IPS DF 4.7 (cell line): ENCODE data around the gene TCAF1.

Source experiments
- DNase-seq: peaks from one replicate; pipeline ENCODE4 v3.0.0-alpha.2; 2013; ENCODE audit warnings: low spot score; ENCODE audit errors: extremely low read depth

Gene TCAF1, protein sequence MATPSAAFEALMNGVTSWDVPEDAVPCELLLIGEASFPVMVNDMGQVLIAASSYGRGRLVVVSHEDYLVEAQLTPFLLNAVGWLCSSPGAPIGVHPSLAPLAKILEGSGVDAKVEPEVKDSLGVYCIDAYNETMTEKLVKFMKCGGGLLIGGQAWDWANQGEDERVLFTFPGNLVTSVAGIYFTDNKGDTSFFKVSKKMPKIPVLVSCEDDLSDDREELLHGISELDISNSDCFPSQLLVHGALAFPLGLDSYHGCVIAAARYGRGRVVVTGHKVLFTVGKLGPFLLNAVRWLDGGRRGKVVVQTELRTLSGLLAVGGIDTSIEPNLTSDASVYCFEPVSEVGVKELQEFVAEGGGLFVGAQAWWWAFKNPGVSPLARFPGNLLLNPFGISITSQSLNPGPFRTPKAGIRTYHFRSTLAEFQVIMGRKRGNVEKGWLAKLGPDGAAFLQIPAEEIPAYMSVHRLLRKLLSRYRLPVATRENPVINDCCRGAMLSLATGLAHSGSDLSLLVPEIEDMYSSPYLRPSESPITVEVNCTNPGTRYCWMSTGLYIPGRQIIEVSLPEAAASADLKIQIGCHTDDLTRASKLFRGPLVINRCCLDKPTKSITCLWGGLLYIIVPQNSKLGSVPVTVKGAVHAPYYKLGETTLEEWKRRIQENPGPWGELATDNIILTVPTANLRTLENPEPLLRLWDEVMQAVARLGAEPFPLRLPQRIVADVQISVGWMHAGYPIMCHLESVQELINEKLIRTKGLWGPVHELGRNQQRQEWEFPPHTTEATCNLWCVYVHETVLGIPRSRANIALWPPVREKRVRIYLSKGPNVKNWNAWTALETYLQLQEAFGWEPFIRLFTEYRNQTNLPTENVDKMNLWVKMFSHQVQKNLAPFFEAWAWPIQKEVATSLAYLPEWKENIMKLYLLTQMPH

DNA sequence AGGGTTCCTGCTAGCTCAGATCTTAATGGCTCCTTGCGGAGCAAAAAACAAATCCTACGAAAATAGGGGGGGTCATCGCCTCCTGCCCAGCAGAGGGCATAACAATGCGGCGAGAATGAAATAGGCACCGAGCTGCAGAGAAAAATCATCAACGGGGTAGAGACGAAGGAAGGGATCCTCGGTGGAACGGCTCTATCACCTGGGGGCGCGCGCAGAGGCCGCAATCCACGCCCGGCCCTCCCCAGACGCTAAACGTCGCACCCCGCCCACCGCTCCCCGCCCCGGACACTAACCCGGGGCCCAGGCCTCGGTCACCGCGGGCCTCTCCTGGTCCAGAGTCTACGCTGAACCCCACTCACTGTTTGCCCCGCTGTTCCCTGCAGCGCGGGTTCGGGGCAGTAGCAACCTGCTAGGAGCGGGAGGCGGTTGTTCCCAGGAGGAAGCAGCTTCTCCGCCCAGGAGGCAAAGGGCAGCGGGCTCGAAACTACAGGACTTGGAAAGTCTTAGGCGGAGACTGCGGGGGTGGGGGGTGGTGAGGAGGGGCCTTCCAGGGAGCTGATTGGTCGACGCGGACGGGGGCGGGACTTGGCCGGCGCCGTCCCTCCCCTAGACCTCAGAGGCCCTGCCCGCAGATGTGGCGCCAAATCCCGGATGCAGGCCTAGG lies at the start of gene TCAF1:
TCAF1 (minus strand) TSS at position 509 of the 664 bp plus-strand sequence. CDS start 25,568 bp downstream, outside the sequence.
- DNase-seq: no peak

DNA sequence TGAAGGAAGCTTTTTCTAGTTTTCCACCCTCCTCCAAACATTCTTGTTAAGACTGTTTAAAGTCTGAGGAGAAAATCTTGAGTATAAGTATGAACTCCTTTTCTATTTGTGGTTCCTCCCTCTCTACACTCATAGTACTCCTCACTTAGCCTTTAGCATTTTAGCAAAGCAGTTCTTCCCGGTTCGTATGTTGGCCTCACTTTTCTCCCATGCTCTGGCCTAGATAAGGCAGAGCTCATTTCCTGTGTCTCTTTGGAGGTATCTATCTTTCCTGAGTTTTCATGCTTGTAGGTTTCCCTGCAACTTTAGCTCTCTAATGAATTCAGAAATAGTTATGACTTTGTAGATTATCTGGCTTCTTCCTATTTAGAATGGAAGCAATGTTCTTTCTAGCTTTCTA lies 46.8 kb upstream of the TCAF1 start:
- DNase-seq: no peak

DNA sequence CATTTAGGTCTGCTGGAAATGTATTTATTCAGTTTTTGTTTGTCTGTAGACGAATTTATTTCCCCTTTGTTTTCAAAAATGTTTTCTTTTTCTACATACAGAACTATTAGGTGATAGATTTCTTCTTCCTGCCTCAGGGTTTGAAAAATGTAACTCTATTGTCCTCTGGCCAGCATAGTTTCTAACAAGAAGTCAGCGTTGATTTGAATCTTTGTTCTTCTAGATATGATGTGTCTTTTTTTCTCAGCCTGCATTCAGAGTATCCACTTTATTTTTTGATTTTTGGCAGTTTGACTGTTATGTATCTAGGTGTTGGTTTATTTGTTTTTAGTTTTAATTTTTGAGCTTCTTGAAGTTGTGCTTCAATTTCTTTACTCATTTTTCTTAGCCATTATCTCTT lies 45.1 kb upstream of the TCAF1 start:
- DNase-seq: no peak

DNA sequence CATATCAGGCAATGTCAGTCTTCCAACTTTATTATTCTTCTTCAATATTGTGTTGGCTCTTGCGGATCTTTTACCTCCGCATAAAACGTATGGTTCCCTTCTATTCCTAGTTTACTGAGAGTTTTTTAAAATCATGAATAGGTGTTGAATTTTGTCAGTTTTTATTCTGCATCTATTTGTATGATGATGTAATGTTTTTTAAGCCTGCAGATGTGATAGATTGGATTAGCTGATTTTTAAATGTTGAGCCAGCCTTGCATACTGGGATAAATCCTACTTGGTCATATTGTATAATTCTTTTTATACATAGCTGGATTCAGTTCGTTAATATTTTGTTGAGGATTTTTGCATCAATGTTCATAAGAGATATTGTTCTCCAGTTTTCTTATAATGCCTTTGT lies 43.4 kb upstream of the TCAF1 start:
- no peak for DNase-seq

DNA sequence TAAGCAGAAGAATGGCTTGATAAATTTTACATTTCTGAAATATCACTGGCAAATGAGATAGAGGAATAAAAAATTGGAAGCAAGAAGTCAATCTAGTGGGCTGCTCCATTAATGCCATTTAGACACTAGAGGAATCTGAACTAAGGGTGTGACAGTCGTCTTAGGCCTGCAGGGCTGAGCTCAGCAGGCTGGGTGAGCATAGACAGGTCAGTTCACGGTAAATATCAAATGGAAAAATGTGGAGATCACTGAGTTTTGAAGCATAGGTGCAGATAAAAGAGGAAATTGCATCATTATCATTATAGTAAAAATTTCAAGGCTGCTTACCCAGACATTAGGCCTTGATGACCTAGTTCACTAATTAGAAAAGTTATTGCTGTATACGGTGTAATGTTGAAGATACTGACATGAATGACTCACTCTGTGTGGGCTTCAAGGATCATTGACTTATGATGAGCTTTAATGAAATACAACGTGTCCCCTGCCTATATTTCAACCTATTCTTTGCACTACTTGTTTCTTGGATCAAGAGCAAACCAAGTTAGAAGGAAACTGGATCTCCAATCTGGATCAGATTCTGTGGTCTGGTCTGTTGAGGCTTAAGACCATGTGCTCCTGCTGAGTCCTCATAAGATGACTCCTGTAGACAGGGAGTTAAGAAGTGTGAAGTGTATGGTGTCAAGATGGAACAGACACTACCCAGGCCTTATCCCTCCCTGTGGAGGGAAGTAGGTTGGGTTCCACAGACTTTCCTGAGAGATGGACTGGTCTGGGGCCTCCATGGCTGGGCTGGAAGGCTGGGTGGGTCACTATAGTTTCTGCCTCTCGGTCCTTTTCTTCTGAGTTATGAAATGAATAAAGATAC lies 36.6 kb upstream of the TCAF1 start:
- DNase-seq: no peak

DNA sequence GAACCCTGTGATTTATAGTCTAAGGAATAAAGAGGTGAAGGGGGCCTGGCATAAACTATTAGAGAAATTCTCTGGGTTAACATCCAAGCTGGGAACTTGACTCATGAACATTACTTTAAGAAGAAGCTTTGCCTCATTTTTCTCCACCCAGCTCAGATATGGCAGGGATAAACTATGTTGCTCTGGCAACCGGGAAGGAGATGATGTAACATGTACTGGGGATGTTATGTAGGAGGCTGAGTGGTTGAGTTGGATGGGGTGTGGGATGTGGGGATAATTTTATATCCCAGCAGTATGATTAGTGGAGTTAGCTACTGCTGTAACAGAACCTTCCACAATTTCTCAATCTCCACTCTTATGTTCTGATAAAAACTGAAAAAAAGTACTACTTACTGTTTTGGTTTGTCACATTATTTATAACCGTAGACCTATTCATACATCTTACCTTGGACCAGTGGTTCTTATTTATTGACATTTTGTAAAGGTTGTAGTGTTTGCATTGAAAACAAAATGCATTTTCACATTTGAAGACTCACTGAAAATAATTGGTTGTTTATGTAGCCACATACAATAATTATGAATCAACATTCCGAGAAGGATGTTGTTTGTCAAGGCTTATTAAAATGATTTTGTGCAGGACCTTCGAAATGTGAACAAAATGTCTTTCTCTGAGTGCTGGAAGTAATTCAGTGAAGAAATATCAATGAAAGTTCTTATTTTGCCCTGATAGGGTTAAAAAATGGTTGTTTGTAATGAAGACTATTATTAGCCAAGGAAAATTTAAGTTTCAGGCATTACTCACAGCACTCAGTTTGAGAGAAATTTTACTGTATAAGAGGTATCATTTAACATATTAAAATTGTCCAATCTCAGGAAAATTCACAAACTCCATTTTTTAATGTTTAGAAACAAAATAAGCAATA lies 34.4 kb upstream of the TCAF1 start:
- DNase-seq: no peak

DNA sequence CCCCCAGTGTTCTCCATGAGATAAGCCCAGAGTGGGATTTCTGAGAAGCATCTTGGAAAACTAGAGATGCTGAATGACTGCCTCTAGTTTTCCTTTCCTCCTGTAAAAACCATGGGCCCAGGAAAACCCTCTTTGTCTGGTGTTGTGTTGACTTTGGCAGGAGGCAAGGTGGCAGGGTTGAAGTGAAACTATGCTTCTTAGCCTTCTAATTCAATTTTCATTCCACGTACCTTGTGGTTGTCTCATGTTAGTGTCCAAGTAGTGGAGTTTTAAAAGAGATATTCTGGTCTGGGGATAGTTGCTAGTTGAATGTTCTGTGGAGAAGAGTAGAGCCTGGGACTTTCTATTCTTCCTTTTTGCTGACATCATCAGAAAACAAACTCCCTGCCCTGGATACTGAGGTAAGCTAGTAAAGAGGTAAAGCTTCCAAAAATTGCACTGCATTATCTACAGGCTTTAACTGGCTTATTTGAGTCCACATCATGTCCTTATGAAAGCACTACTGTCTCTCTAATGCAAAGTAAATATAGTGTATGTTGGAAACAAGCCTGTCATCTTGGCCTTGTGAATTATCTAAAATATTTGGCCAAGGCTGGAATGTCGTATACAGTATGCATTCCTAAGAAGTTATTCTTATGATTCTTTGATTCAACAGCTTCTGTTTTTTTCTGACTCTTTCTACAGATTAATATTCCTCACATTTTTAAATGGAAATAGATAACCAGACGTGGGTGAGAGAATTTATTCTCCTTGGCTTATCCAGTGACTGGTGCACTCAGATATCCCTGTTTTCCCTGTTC lies 32.8 kb upstream of the TCAF1 start, which contains the start of gene OR2F2:
OR2F2 (plus strand) TSS at position 708 of the 800 bp plus-strand sequence; CDS start at position 708, 0 bp downstream.
- DNase-seq: no peak

DNA sequence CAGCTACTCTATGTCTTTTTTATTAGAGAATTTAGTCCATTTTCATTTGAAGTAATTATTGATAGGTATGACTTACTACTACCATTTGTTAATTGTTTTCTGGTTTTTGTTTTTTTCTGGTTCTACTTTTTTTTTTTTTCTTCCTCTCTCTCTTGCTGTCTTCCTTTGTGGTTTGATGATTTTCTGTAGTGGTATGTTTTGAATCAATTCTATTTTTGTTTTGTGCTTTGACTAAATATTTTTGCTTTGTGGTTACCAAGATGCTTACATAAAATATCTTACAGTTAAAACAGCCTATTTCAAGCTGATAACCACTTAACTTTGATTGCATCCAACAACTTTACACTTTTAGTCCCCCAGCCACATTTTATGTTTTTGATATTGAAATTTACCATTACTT lies 29.8 kb upstream of the TCAF1 start:
- DNase-seq: no peak

DNA sequence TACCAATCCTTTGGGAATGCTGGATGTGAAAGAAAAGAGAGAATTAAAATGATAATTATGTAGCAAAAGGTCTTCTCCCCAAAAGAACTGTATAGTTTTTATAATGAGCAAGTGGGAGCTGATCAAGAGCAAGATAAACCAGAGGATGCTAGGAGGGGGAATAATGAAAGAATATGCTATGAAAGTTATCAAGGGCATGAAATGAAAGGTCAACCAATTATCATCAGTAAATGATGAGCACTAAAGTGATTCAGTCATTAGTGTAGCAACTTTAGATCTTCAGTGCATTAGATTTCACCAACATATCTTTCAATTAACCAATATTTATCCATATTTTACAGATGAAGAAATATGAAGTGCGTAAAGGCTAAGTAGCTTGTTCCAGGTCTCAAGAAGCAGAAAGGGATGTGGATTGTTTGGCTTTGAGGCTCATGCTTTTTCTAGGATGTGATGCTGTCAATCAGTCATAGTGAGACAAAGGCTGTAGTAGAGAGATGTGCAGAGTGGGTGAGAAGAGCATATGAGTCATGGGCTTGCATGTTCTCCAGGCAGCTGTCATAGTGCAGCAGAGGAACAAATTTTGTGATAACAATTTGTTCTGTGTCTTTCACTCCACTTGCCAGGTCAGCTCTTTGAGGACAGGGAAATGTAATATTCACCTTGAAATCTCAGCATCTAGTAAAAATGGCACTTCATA lies 27.4 kb upstream of the TCAF1 start:
- DNase-seq: no peak

DNA sequence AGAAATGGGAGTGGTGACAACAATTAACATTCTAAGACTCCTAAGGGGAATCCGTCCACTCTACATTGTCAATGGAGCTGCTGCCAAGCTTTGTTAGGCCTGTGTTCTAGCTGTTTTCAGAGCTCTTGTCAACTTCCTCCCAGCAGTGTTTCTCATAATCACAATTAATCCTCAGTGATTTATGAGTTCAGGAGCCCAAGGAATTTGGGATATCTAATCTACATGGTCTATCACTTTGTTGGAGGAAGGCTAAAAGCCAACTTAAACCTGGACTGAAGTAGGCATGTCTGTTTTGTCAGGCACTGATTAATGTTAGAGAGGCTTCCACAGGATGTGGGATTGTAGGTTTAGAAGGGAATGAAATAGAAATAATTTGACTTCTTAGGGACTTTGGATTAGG lies 22.9 kb upstream of the TCAF1 start:
- DNase-seq: no peak

DNA sequence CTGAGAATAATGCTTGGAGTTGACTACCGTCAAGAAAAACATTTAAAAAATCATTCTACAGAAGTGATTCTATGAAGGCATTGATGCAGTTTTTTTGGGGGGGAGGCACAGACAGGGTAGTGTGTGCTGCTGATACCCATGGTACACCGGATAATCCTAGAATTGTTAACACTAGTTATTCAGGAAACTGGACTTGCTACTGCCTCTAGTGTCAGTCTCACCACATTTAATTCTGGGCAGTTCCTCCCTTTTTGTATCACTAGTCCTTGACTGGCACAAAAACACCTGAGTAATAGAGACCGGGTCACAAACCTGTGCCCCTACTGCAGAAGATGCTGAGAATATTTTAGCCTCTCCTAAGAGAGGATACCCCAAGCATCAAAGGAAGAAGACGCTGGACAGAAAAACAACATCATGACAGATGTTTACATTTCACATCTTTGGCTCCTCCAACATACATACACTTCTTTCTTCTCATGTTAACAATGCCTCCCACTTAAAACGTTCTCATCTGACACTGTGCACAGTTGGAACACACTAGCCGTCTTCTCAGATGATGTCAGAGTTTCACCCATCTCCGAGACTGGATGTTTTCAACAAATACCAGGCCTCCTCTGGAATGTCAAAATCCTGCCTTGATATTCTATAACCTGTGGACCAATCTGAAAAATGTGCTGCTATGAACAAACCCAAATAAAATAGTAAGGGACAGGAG lies 13.1 kb upstream of the TCAF1 start:
- no peak for DNase-seq

DNA sequence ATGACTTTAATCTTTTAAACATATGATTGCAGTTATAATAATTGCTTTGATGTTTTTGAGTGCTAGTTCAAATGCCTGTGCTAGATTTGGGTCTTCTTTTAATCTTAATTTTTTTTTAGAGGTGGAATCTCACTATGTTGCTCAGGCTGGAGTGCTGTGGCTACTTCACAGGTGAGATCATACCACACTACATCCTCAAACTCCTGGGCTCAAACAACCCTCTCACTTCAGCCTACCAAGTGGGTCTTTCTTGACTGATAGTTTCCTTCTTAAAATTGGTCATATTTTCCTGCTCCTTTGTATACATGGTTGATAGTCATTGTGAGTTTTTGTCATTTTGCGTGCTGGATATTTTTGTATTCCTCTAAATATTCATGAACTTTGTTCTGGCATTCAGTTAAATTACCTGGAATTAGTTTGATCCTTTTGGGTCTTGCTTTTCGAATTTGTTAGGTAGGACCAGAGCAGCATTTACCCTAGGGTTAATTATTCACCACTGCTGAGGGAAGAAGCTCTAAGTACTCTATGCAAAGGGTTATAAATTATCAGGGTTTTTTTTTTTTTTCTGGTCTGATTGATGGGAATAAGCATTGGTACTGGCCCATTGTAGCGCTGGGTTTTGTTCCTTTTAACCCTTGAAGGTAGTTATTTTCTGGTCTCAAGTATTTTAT lies 12.1 kb upstream of the TCAF1 start:
- no peak for DNase-seq

DNA sequence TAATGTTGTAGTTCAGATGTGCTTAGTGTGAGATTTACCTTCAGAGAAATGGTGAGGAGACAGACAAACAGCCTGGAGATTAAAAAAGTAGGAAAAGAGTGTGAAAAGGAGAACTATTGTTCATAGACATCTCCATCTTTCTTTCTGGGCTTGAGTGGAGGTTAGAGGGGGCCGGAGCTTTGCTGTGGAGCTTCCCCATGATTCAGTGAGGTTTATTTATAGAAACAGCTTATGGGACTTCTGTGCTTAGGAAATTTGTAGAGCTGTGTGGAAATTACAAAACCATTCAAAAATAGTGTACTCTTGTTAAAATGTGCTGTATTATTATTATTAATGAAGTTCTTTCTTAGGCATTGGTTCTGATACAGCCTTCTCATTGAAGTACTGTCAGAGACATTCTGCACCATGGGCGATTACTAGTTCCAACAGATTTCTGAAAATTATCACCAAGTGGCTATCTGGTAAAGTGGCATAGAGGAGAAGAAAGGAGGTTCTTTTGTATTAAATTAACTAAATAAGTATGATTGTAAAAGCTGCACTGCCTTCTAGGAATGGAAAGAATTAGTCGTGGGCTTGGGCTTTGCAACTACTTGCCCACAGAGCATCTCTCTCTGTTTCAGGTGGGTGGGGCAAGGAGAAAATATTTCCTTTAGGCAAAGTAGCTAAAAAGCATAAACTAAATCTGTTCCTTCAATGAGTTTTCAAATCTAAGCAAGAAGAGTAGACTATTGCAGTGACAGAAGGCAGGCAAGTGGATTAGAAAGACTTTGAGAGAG lies 8.7 kb upstream of the TCAF1 start:
- no peak for DNase-seq

DNA sequence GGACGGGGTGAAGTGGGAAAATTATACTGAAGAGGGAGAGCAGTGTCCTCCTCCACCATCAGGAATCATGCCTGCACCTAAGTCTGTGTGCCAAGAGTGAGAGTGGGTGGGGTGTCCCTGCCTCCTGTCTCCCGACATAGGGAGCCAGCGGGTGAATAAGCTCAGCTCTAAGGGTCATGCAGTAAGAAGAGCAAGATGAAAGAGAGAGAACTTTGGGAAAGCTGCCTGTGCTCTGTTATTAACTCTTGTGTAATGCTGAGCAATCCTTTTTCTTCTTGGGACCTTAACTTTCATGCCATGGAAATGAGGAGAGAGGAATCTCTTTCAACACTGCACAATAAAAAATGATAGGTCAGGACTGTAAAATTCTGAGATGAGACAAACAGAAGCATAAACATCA lies 7.9 kb upstream of the TCAF1 start:
- DNase-seq: no peak

DNA sequence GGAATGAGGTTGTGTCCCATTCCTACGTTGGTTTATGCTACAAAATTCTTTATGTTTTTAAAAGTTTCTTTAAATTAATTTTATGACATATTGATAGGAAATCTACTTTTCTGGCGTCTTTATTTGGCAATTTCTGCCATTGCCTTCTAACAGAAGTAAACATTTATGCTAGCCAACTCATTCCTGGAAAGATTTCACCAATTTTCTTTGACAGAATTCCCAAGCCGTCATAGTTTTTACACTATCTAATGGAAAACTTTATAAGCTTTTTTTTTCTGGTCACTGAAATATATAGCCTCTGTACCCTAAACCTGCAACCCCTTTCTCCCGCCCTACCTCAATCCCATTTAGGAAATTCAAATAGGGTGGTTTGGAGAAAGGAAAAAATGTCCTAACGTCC lies 6.1 kb upstream of the TCAF1 start:
- no peak for DNase-seq

DNA sequence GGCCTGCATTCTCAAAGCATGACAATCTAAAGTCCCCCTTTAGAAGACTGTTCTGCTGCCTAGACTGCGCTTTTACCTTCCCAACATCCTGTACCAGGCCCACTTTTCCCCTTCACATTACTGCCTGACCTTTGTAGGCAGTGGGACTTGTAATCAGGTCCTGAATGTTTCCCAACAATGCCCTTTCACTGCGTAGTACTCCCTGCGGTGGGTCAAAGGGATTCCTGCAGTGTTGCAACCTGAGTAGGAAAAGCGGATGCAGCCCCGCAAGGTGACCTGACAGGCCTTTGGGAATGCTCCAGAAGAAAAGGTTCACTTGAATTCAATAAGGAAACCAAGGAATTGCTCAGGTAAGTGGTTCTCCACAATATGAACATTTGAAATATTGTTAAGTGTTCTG lies 4.9 kb upstream of the TCAF1 start:
- DNase-seq: no peak
